Astrocyte of the spinal cord (primary cell): ENCODE results near the gene HSPG2.
A peak's percentile ranks its signal among the peaks of the same experiment; 100 is the strongest.

Experiments used
- DNase-seq: peaks from one replicate; pipeline ENCODE4 v3.0.0; 2011; ENCODE audit warnings: low read depth, low spot score
- H3K4me3 ChIP-seq: 2 replicates; pipeline ENCODE4 v1.5.1; 2011; ENCODE audit warnings: low read depth, mild to moderate bottlenecking, low read length, moderate library complexity
- CTCF ChIP-seq: IDR thresholded peaks from 2 replicates; pipeline ENCODE4 v1.5.1; 2012; ENCODE audit warnings: low read depth, mild to moderate bottlenecking, low read length, inconsistent platforms
- in situ Hi-C: cut with HindIII; loops from 2 replicates; pipeline ENCODE4 v1.10.0; 2017; ENCODE audit warnings: low sequenced_read_pairs

The HSPG2 gene

GRCh38 chr1:21873761-21874160 lies 63.3 kb downstream of the HSPG2 start:
- no peak for DNase-seq
- H3K4me3 ChIP-seq = no peak overlapping the region
- in situ Hi-C loops = no loop called here
- TF ChIP-seq CTCF = no peak

GRCh38 chr1:21873174-21873573 lies 63.9 kb downstream of the HSPG2 start:
- DNase-seq = no peak
- in situ Hi-C loops = no loop called here
- H3K4me3 ChIP-seq = no peak overlapping the region
- TF ChIP-seq CTCF = no peak

GRCh38 chr1:21872445-21873079 lies 64.5 kb downstream of the HSPG2 start:
- in situ Hi-C loops = no loop called here
- TF ChIP-seq CTCF = no peak
- DNase-seq = no peak
- no peak overlapping the region for H3K4me3 ChIP-seq

- in situ Hi-C loops = no loop called here
- no peak for DNase-seq
- no peak overlapping the region for H3K4me3 ChIP-seq
- TF ChIP-seq CTCF = no peak
Measured at GRCh38 chr1:21871943-21872342, 65.2 kb downstream of the HSPG2 start.

GRCh38 chr1:21870611-21871010 lies 66.5 kb downstream of the HSPG2 start:
- in situ Hi-C loops = no loop called here
- no peak for DNase-seq
- no peak for TF ChIP-seq CTCF
- no peak overlapping the region for H3K4me3 ChIP-seq

GRCh38 chr1:21869620-21870121 lies 67.4 kb downstream of the HSPG2 start:
- in situ Hi-C loops = no loop called here
- no peak overlapping the region for H3K4me3 ChIP-seq
- no peak for TF ChIP-seq CTCF
- DNase-seq = peak; percentile 78
